GM20000 (cell line): ENCODE measurements around the gene SLC6A4.

Experiments
- DNase-seq: peaks from one replicate; pipeline ENCODE4 v3.0.0; 2012; ENCODE audit warnings: low spot score
- TF ChIP-seq, protein P1 (sequence below): IDR thresholded peaks from 2 replicates; pipeline ENCODE4 v1.5.1; 2012; ENCODE audit warnings: mild to moderate bottlenecking, control low read depth; ENCODE audit errors: extremely low read depth, missing control alignments

Gene SLC6A4

DNA sequence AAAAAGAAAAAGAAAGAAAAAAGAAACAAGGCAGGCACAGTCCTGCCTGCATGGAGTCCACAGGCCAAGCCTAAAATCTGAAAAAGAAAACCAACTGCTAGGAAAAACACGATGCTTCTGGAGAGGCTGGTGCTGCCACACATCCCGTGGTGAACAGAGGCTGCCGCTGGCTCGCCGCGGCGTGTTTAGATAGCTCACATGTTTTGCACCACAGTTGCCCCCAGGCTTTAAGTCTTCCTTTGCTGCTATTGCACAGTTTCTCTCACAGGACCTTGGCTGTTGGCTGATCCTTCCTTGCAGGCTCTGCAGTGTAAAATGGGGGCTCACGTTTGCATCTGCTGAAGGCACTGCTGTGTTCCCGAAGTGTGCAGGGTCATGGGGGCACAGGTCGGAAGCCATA lies 8.6 kb downstream of the SLC6A4 start:
- TF ChIP-seq, protein P1, sequence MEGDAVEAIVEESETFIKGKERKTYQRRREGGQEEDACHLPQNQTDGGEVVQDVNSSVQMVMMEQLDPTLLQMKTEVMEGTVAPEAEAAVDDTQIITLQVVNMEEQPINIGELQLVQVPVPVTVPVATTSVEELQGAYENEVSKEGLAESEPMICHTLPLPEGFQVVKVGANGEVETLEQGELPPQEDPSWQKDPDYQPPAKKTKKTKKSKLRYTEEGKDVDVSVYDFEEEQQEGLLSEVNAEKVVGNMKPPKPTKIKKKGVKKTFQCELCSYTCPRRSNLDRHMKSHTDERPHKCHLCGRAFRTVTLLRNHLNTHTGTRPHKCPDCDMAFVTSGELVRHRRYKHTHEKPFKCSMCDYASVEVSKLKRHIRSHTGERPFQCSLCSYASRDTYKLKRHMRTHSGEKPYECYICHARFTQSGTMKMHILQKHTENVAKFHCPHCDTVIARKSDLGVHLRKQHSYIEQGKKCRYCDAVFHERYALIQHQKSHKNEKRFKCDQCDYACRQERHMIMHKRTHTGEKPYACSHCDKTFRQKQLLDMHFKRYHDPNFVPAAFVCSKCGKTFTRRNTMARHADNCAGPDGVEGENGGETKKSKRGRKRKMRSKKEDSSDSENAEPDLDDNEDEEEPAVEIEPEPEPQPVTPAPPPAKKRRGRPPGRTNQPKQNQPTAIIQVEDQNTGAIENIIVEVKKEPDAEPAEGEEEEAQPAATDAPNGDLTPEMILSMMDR: no peak
- no peak for DNase-seq

- no peak for DNase-seq
- TF ChIP-seq, protein P1: no peak
Measured at GRCh38 chr17:30225919-30226553, 9.5 kb downstream of the SLC6A4 start.

DNA sequence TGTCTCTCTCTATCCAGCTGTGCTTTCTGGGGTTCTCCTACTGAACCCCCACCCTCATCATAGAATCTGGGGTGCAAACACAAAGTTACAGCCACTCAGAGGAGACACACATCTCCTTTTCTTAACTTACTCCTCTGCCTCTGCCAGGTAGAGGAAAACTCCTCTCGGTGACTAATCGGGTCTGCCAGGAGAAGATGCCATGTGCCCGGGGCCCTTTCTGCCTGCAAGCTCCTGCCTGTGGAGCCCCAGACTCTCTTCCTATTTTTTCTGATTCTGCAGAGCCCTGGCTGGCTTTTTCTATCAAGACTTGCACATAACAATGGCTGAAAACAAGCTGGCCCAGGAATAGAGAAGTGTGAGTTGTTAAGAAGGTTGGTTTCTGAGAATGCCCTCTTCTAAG lies 10.4 kb downstream of the SLC6A4 start:
- DNase-seq: no peak
- TF ChIP-seq, protein P1: no peak

- DNase-seq: no peak
- TF ChIP-seq, protein P1: no peak
Measured at GRCh38 chr17:30224419-30224960, 11.0 kb downstream of the SLC6A4 start.

DNA sequence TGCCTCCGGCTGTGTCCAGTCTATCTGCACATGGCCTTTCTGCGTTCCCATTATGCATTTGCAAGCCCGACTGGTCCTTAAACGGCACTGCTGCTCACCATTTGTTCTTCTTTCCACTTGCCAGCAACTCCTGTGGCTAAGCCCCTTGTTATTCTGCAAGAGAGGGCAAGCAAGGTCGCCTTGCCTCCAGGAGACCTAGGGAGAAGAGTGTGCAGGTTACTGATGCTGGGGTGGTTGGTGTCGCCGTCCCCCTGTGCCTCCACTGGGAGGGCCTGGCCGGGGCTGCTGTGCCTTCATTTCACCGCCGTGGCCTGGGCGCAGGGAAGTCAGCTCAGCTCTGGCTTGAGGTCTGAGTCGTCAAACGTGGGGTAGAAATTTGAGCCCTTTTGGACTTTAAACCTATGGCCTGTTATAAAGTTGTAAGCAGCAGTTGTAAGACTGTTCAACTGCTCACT lies 12.7 kb downstream of the SLC6A4 start:
- TF ChIP-seq, protein P1: no peak
- no peak for DNase-seq

- DNase-seq: no peak
- TF ChIP-seq, protein P1: no peak
Measured at GRCh38 chr17:30222251-30222650, 13.2 kb downstream of the SLC6A4 start.

GRCh38 chr17:30221346-30221745 lies 14.2 kb downstream of the SLC6A4 start:
- no peak for DNase-seq
- TF ChIP-seq, protein P1: no peak
